WTC11 (cell line): Measurements from ENCODE around the gene NEURL3. TPM values are rescaled to one million over a fixed set of nuclear protein-coding genes. Genes with fewer than 3 reads are reported as not detected.

Source experiments
- ATAC-seq: fragments of 200-7000 bp; cut with Tn5 transposase; 2 replicates; pipeline ENCODE4 v1.10.0; 2021; ENCODE audit warnings: mild to moderate bottlenecking, moderate library complexity
- CTCF ChIA-PET: fragments of 300-600 bp; sonication (Branson Sonifier 250); formaldehyde crosslinking; loops from one replicate; lab custom pipeline; 2021; ENCODE audit warnings: antibody characterized with exemption; lab: Charles Lee
- POLR2A ChIA-PET: fragments of 350-600 bp; sonication (Branson Sonifier 250); formaldehyde crosslinking; loops from one replicate; lab custom pipeline; 2021; ENCODE audit warnings: antibody characterized with exemption; lab: Charles Lee
- DNase-seq: peaks from one replicate; pipeline ENCODE4 v3.0.0; 2021; ENCODE audit warnings: low spot score
- H3K27ac Mint-ChIP-seq: 2 replicates; pipeline ENCODE4 v1.8.0; 2021; ENCODE audit warnings: mixed read lengths
- H3K27me3 Mint-ChIP-seq: 2 replicates; pipeline ENCODE4 v1.8.0; 2021; ENCODE audit warnings: low read depth, mild to moderate bottlenecking, moderate library complexity, mixed read lengths
- H3K36me3 Mint-ChIP-seq: 2 replicates; pipeline ENCODE4 v1.8.0; 2021; ENCODE audit warnings: mixed read lengths
- H3K4me1 Mint-ChIP-seq: 2 replicates; pipeline ENCODE4 v1.8.0; 2022; ENCODE audit warnings: mixed read lengths
- H3K4me3 Mint-ChIP-seq: 2 replicates; pipeline ENCODE4 v1.8.0; 2021; ENCODE audit warnings: mild to moderate bottlenecking, moderate library complexity, mixed read lengths
- H3K9me3 Mint-ChIP-seq: 2 replicates; pipeline ENCODE4 v1.8.0; 2021; ENCODE audit warnings: mixed read lengths
- ARID4B ChIP-seq: sonication (generic); formaldehyde crosslinking; IDR thresholded peaks from 2 replicates; pipeline ENCODE4 v1.8.0; 2023; ENCODE audit warnings: missing genetic modification reagents, mild to moderate bottlenecking, borderline replicate concordance
- ETV6 ChIP-seq: sonication (generic); formaldehyde crosslinking; IDR thresholded peaks from 2 replicates; pipeline ENCODE4 v1.8.1; 2022; ENCODE audit warnings: mild to moderate bottlenecking, missing genetic modification reagents
- HMGXB4 ChIP-seq: sonication (generic); formaldehyde crosslinking; IDR thresholded peaks from 2 replicates; pipeline ENCODE4 v1.8.1; 2023; ENCODE audit warnings: mild to moderate bottlenecking, moderate library complexity, missing genetic modification reagents
- IRF2 ChIP-seq: sonication (generic); formaldehyde crosslinking; IDR thresholded peaks from 2 replicates; pipeline ENCODE4 v1.8.0; 2022; ENCODE audit warnings: low read depth, missing genetic modification reagents, borderline replicate concordance
- KAT7 ChIP-seq: sonication (generic); formaldehyde crosslinking; IDR thresholded peaks from 2 replicates; pipeline ENCODE4 v1.8.1; 2023; ENCODE audit warnings: missing genetic modification reagents, mild to moderate bottlenecking, borderline replicate concordance
- MAX ChIP-seq: sonication (generic); formaldehyde crosslinking; IDR thresholded peaks from 2 replicates; pipeline ENCODE4 v1.8.0; 2022; ENCODE audit warnings: mild to moderate bottlenecking, missing genetic modification reagents
- MXD4 ChIP-seq: fragments of 250-450 bp; sonication (Bioruptor Pico); IDR thresholded peaks from 2 replicates; pipeline ENCODE4 v1.8.0; 2021; ENCODE audit warnings: mild to moderate bottlenecking, moderate library complexity, borderline replicate concordance
- TP53 ChIP-seq: sonication (generic); formaldehyde crosslinking; IDR thresholded peaks from 2 replicates; pipeline ENCODE4 v1.8.1; 2023; ENCODE audit warnings: mild to moderate bottlenecking, missing genetic modification reagents
- USF2 ChIP-seq: sonication (generic); formaldehyde crosslinking; IDR thresholded peaks from 2 replicates; pipeline ENCODE4 v1.8.1; 2023; ENCODE audit warnings: mild to moderate bottlenecking, missing genetic modification reagents, moderate library complexity
- ZNF219 ChIP-seq: sonication (generic); formaldehyde crosslinking; IDR thresholded peaks from 2 replicates; pipeline ENCODE4 v1.8.0; 2023; ENCODE audit warnings: missing genetic modification reagents, mild to moderate bottlenecking, borderline replicate concordance
- ZNF281 ChIP-seq: sonication (generic); formaldehyde crosslinking; IDR thresholded peaks from 2 replicates; pipeline ENCODE4 v1.8.0; 2023; ENCODE audit warnings: mild to moderate bottlenecking, missing genetic modification reagents
- ZNF396 ChIP-seq: fragments of 250-450 bp; sonication (Bioruptor Pico); IDR thresholded peaks from 2 replicates; pipeline ENCODE4 v1.8.0; 2021; ENCODE audit warnings: mild to moderate bottlenecking, moderate library complexity, borderline replicate concordance
- ZSCAN18 ChIP-seq: fragments of 250-450 bp; sonication (Bioruptor Pico); IDR thresholded peaks from 2 replicates; pipeline ENCODE4 v2.1.2; 2022; ENCODE audit warnings: mild to moderate bottlenecking, moderate library complexity
- total RNA-seq: library from RNA; stranded (reverse); gene quantifications from 3 replicates; pipeline ENCODE4 v1.2.3, GENCODE V29; 2021

NEURL3 gene
- total RNA-seq, 1 experiment from 2014 or later: not detected

- TF ChIP-seq ZSCAN18 (CRISPR knock-in tag) (no peak), KAT7 (no peak), ZNF281 (CRISPR knock-in tag) (no peak), MAX (CRISPR knock-in tag) (no peak)
These were observed 23.7 kb upstream of the NEURL3 start (continued) for GRCh38 chr2:96528700-96529375.

GRCh38 chr2:96528006-96528699 is 23.0 kb upstream of the NEURL3 start:
- CTCF ChIA-PET: interaction anchor here (0.5 to 7.7 kb wide), 15 partner anchors 7 to 121 kb away, joined by 3 to 84 read pairs (median 5); partner anchors contain the start of gene ARID5A
- Mint-ChIP-seq H3K4me3 (peak overlapping the region; percentile 61), H3K27me3 (peaks cover 27% of the 10 kb centered on the region), H3K36me3 (no peaks in the 10 kb centered on the region), H3K9me3 (no peaks in the 10 kb centered on the region), H3K4me1 (peaks cover 33% of the 10 kb centered on the region), H3K27ac (no peak overlapping the region)
- no peak for ATAC-seq
- TF ChIP-seq ETV6 (no peak), ARID4B (CRISPR knock-in tag) (no peak), TP53 (CRISPR knock-in tag) (no peak), IRF2 (CRISPR knock-in tag) (no peak), ZNF219 (CRISPR knock-in tag) (no peak), ZNF396 (no peak), MAX (CRISPR knock-in tag) (no peak)
- POLR2A ChIA-PET: interaction anchor here (1.0 kb wide), 1 partner anchor 10 kb away, joined by 4 read pairs; no protein-coding TSS in a partner anchor
- DNase-seq: no peak

- Mint-ChIP-seq H3K4me1 (peaks cover 26% of the 10 kb centered on the region), H3K9me3 (no peaks in the 10 kb centered on the region), H3K36me3 (no peaks in the 10 kb centered on the region), H3K4me3 (peak overlapping the region; percentile 61), H3K27me3 (peaks cover 27% of the 10 kb centered on the region), H3K27ac (no peak overlapping the region)
- ATAC-seq (peak; percentile 58), DNase-seq (peak; percentile 59)
- POLR2A ChIA-PET: no interaction called here
- CTCF ChIA-PET: interaction anchor here (0.5 to 7.7 kb wide), 29 partner anchors 8 to 1601 kb away, joined by 3 to 84 read pairs (median 4); partner anchors contain the start of genes ARID5A, FER1L5 and ITPRIPL1
- TF ChIP-seq MXD4 (no peak), HMGXB4 (CRISPR knock-in tag) (0 out of 2 replicates have a peak, but pooled peaks have one; percentile 40), USF2 (CRISPR knock-in tag) (no peak)
These were observed 22.3 kb upstream of the NEURL3 start for GRCh38 chr2:96527286-96528005.
